Measurements from ENCODE around the gene TNNC2.

TNNC2 gene

GRCh38 chr20:45823949-45824835 lies 2.9 kb downstream of the TNNC2 start:
- H3K36me3 ChIP-seq (replicated peaks), result no peaks in the 10 kb centered on the region
- H3K9me3 ChIP-seq, result no peaks in the 10 kb centered on the region
- no peaks in the 10 kb centered on the region for H3K27me3 ChIP-seq (ENCODE audit: low read depth)
- H3K4me3 ChIP-seq, result no peak overlapping the region
- in situ Hi-C loops (cut with MboI; ENCODE audit: low sequenced_read_pairs), result no loop called here
- DNase-seq (ENCODE audit: low spot score in 2 of 2), result peak in 1 of 2 experiments; percentile 53
- no peaks in the 10 kb centered on the region for H3K4me1 ChIP-seq

DNA sequence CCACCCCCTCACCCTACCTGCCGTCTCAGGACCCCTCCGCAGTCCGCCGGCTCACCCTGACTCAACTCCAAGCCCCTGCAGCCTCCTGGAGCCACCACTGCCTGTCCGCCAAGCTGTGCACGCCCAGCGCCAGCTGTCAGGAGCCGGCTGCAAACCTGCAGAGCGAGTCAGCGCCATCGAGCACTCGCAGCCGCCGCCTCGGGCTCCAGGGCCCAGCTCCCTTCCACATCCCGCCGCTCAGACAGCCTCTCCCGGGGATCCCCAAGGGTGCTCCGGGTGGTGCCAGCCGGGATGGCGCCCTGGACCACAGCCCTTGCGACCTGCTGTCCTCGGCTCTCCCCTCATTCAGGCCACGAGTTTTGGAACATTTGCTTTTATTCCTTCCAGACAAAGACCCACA lies 4.3 kb downstream of the TNNC2 start:
- no peaks in the 10 kb centered on the region for H3K36me3 ChIP-seq (replicated peaks)
- H3K4me3 ChIP-seq, result no peak overlapping the region
- H3K27me3 ChIP-seq (ENCODE audit: low read depth), result no peaks in the 10 kb centered on the region
- in situ Hi-C loops (cut with MboI; ENCODE audit: low sequenced_read_pairs), result no loop called here
- no peaks in the 10 kb centered on the region for H3K9me3 ChIP-seq
- DNase-seq (ENCODE audit: low spot score in 2 of 2), result no peak
- no peaks in the 10 kb centered on the region for H3K4me1 ChIP-seq

DNA sequence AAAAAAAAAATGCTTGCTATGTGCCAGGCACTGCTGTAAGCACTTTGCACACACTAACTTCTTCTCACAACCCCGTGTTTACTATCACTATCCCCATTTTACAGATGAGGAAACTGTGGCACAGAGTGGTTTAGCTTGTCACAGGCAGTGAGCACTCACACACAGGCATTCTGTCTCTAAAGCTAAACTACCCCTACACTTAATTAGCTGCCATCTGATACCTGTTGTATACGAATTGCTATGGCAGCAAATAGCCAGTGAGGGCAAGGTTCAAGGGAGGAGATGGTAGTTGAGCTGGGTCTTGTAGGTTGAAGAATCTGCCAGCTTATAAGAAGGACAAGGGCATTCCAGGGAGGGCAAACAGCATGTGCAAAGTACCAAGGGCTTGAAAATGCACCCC lies 5.2 kb downstream of the TNNC2 start:
- no peak overlapping the region for H3K4me3 ChIP-seq
- no peak for DNase-seq (ENCODE audit: low spot score in 2 of 2)
- H3K36me3 ChIP-seq (replicated peaks), result no peaks in the 10 kb centered on the region
- H3K4me1 ChIP-seq, result no peaks in the 10 kb centered on the region
- H3K9me3 ChIP-seq, result no peaks in the 10 kb centered on the region
- in situ Hi-C loops (cut with MboI; ENCODE audit: low sequenced_read_pairs), result no loop called here
- no peaks in the 10 kb centered on the region for H3K27me3 ChIP-seq (ENCODE audit: low read depth)

GRCh38 chr20:45819466-45819865 lies 7.6 kb downstream of the TNNC2 start:
- no peaks in the 10 kb centered on the region for H3K4me1 ChIP-seq
- in situ Hi-C loops (cut with MboI; ENCODE audit: low sequenced_read_pairs), result no loop called here

GRCh38 chr20:45818239-45818638 lies 8.9 kb downstream of the TNNC2 start:
- Histone ChIP-seq H3K4me3 (no peak overlapping the region), H3K27me3 (ENCODE audit: low read depth) (no peaks in the 10 kb centered on the region), H3K4me1 (no peaks in the 10 kb centered on the region), H3K36me3 (replicated peaks) (no peaks in the 10 kb centered on the region), H3K9me3 (no peaks in the 10 kb centered on the region)
- in situ Hi-C loops (cut with MboI; ENCODE audit: low sequenced_read_pairs), result no loop called here
- no peak for DNase-seq (ENCODE audit: low spot score in 2 of 2)

More at GRCh38 chr20:45819466-45819865, 7.6 kb downstream of the TNNC2 start:
- DNase-seq (ENCODE audit: low spot score in 2 of 2), result no peak
- Histone ChIP-seq H3K27me3 (ENCODE audit: low read depth) (no peaks in the 10 kb centered on the region), H3K36me3 (replicated peaks) (no peaks in the 10 kb centered on the region), H3K9me3 (no peaks in the 10 kb centered on the region), H3K4me3 (no peak overlapping the region)

- in situ Hi-C loops (cut with MboI; ENCODE audit: low sequenced_read_pairs), result no loop called here
- Histone ChIP-seq H3K4me1 (no peaks in the 10 kb centered on the region), H3K4me3 (no peak overlapping the region), H3K9me3 (no peaks in the 10 kb centered on the region), H3K36me3 (replicated peaks) (no peaks in the 10 kb centered on the region; the same call in 1 of the 2 replicates), H3K27me3 (ENCODE audit: low read depth) (no peaks in the 10 kb centered on the region)
- DNase-seq (ENCODE audit: low spot score in 2 of 2), result no peak
Measured at GRCh38 chr20:45817376-45818194, 9.5 kb downstream of the TNNC2 start.

GRCh38 chr20:45816951-45817350 lies 10.2 kb downstream of the TNNC2 start:
- H3K27me3 ChIP-seq (ENCODE audit: low read depth), result no peaks in the 10 kb centered on the region
- no peaks in the 10 kb centered on the region; the same call in none of the 2 replicates for H3K36me3 ChIP-seq (replicated peaks)
- H3K9me3 ChIP-seq, result no peaks in the 10 kb centered on the region
- no peak for DNase-seq (ENCODE audit: low spot score in 2 of 2)
- in situ Hi-C loops (cut with MboI; ENCODE audit: low sequenced_read_pairs), result no loop called here
- H3K4me3 ChIP-seq, result no peak overlapping the region
- H3K4me1 ChIP-seq, result no peaks in the 10 kb centered on the region

GRCh38 chr20:45814314-45814713 lies 12.8 kb downstream of the TNNC2 start:
- H3K4me1 ChIP-seq, result no peaks in the 10 kb centered on the region
- H3K27me3 ChIP-seq (ENCODE audit: low read depth), result no peaks in the 10 kb centered on the region
- peaks cover 20% of the 10 kb centered on the region for H3K36me3 ChIP-seq (replicated peaks)
- in situ Hi-C loops (cut with MboI; ENCODE audit: low sequenced_read_pairs), result no loop called here
- H3K9me3 ChIP-seq, result no peaks in the 10 kb centered on the region
- no peak for DNase-seq (ENCODE audit: low spot score in 2 of 2)
- H3K4me3 ChIP-seq, result no peak overlapping the region

- DNase-seq (ENCODE audit: low spot score in 2 of 2), result no peak
- no peaks in the 10 kb centered on the region for H3K27me3 ChIP-seq (ENCODE audit: low read depth)
- no peak overlapping the region for H3K4me3 ChIP-seq
- H3K4me1 ChIP-seq, result no peaks in the 10 kb centered on the region
- in situ Hi-C loops (cut with MboI; ENCODE audit: low sequenced_read_pairs), result no loop called here
- H3K36me3 ChIP-seq (replicated peaks), result peaks cover 28% of the 10 kb centered on the region
- no peaks in the 10 kb centered on the region for H3K9me3 ChIP-seq
Measured at GRCh38 chr20:45813489-45813888, 13.6 kb downstream of the TNNC2 start.

- DNase-seq (ENCODE audit: low spot score in 2 of 2), result no peak
- H3K4me1 ChIP-seq, result no peaks in the 10 kb centered on the region
- H3K27me3 ChIP-seq (ENCODE audit: low read depth), result no peaks in the 10 kb centered on the region
- H3K36me3 ChIP-seq (replicated peaks), result peaks cover 34% of the 10 kb centered on the region
- H3K9me3 ChIP-seq, result no peaks in the 10 kb centered on the region
- in situ Hi-C loops (cut with MboI; ENCODE audit: low sequenced_read_pairs), result no loop called here
- H3K4me3 ChIP-seq, result no peak overlapping the region
Measured at GRCh38 chr20:45813006-45813340, 14.1 kb downstream of the TNNC2 start.

DNA sequence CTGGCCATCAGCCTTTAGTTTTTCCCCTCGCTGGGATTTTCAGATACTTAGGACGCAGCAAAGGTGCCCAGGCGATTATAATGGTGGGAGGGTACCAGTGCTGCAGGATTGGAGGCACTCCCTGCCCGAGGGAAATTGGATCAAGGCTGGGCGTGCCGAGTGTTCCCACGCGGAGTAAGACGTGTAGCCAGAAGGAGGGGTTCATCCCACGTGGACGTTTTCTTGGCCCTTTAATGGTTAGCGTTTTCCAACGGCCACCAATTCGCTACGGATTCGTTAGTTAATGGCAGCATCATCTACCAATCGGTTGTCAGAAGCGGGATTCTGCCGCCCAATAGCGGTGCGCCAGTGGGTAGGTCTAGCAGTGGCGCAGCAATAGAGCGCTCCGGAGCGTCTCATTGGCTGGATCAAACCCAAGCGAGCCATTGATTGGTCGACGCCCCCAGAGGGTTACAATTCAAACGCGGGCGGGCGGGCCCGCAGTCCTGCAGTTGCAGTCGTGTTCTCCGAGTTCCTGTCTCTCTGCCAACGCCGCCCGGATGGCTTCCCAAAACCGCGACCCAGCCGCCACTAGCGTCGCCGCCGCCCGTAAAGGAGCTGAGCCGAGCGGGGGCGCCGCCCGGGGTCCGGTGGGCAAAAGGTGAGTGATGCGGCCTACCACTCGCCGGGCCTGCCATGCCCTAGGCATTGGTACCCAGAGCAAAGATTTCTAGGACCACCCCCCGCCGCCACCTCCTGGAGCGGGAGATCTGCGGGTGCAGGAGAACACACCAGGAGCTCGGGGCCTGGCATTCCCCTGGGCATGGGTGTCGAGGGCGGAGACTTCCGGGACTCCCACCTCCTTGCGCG lies 14.7 kb downstream of the TNNC2 start, which contains the start of gene UBE2C:
Gene UBE2C, plus strand, starts transcription at position 488 of the 849 bp plus-strand sequence. Its CDS starts 52 bp downstream, at position 540.
- Histone ChIP-seq H3K36me3 (replicated peaks) (peaks cover 40% of the 10 kb centered on the region), H3K4me1 (no peaks in the 10 kb centered on the region), H3K4me3 (no peak within 1 kb of the TSS), H3K27me3 (ENCODE audit: low read depth) (no peaks in the 10 kb centered on the region), H3K9me3 (no peaks in the 10 kb centered on the region)
- in situ Hi-C loops (cut with MboI; ENCODE audit: low sequenced_read_pairs), result no loop called here
- no peak for DNase-seq (ENCODE audit: low spot score in 2 of 2)

DNA sequence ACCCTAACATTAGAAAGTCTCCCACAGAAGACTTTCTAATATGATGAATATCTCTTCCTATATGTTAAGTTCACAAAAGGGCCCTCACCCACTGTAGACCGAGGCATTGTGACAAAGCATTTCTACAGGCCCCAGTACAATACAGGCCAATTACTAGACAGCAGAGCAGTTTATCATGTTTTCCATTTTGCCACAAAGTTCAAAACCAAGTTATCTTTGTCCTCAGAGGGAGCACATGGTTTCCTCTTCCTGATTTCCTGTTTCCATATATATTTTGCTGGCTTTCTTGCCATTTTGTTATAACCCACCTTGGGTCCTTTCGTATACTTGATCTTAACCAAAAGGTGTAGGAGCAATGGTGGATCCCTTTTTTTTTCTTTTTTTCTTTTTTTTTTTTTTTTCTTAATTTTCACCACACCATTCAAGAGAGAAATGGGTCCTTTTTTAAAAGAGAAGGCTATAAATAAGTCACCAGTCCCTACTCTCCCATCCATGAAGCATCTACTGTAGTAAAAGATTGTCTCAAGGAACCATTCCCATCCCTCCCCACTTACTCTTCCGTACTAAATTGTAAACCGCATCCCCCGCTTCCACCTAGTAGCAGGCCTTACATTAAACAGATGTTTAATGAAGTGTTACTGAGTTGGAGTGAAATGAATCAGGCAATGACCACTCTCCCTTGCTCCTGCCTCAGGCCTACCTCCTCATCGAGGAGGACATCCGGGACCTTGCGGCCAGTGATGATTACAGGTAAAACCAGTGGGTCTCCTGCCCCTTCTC lies 16.7 kb downstream of the TNNC2 start:
- H3K36me3 ChIP-seq (replicated peaks), result peaks cover 58% of the 10 kb centered on the region
- H3K4me1 ChIP-seq, result no peaks in the 10 kb centered on the region
- H3K9me3 ChIP-seq, result no peaks in the 10 kb centered on the region
- H3K27me3 ChIP-seq (ENCODE audit: low read depth), result no peaks in the 10 kb centered on the region
- DNase-seq (ENCODE audit: low spot score in 2 of 2), result no peak
- in situ Hi-C loops (cut with MboI; ENCODE audit: low sequenced_read_pairs), result no loop called here
- H3K4me3 ChIP-seq, result no peak overlapping the region

- Histone ChIP-seq H3K9me3 (no peaks in the 10 kb centered on the region), H3K4me3 (no peak overlapping the region), H3K36me3 (replicated peaks) (peaks cover 48% of the 10 kb centered on the region), H3K4me1 (no peaks in the 10 kb centered on the region), H3K27me3 (ENCODE audit: low read depth) (no peaks in the 10 kb centered on the region)
- in situ Hi-C loops (cut with MboI; ENCODE audit: low sequenced_read_pairs), result no loop called here
- no peak for DNase-seq (ENCODE audit: low spot score in 2 of 2)
Measured at GRCh38 chr20:45801851-45802250, 25.3 kb downstream of the TNNC2 start.

All from HAP-1 (cell line).